NOMO-1 treated with DMSO at 0.1 percent for 48 hours (cell line): ENCODE results near the gene ITPRIP.

Source experiments
- DNase-seq: peaks from one replicate; lab custom pipeline; 2025; ENCODE audit not compliant: unreplicated experiment; lab: John Stamatoyannopoulos, UW

Gene ITPRIP

GRCh38 chr10:104337985-104338735 is at the start of gene ITPRIP:
Gene ITPRIP (minus strand): TSS chr10:104338465. CDS start chr10:104316051, 22,414 bp downstream.
- DNase-seq: peak; percentile 88

GRCh38 chr10:104387130-104387888 is 49.0 kb upstream of the ITPRIP start:
- no peak for DNase-seq

- DNase-seq: no peak
Observed at GRCh38 chr10:104380336-104380735, 42.1 kb upstream of the ITPRIP start.

GRCh38 chr10:104376784-104377300 is 38.6 kb upstream of the ITPRIP start:
- no peak for DNase-seq

GRCh38 chr10:104374591-104374990 is 36.3 kb upstream of the ITPRIP start:
- no peak for DNase-seq

GRCh38 chr10:104371753-104372152 is 33.5 kb upstream of the ITPRIP start:
- no peak for DNase-seq

- DNase-seq: no peak
Observed at GRCh38 chr10:104368381-104368780, 30.1 kb upstream of the ITPRIP start.

GRCh38 chr10:104367904-104368303 is 29.6 kb upstream of the ITPRIP start:
- DNase-seq: no peak

GRCh38 chr10:104359811-104360210 is 21.5 kb upstream of the ITPRIP start:
- peak; percentile 13 for DNase-seq

GRCh38 chr10:104353325-104354048 is 15.2 kb upstream of the ITPRIP start, which contains the start of gene CFAP58:
Gene CFAP58 (plus strand): TSS chr10:104353833. CDS start chr10:104353898, 65 bp downstream.
- peak; percentile 67 for DNase-seq

GRCh38 chr10:104351919-104352318 is 13.7 kb upstream of the ITPRIP start:
- peak; percentile 73 for DNase-seq

GRCh38 chr10:104351061-104351702 is 12.9 kb upstream of the ITPRIP start:
- peak; percentile 93 for DNase-seq

GRCh38 chr10:104350127-104350635 is 11.9 kb upstream of the ITPRIP start:
- peak; percentile 64 for DNase-seq

- peak; percentile 98 for DNase-seq
Observed at GRCh38 chr10:104349623-104350126, 11.4 kb upstream of the ITPRIP start.

GRCh38 chr10:104348601-104349000 is 10.3 kb upstream of the ITPRIP start:
- DNase-seq: no peak

- DNase-seq: no peak
Observed at GRCh38 chr10:104347295-104348045, 9.2 kb upstream of the ITPRIP start.

- DNase-seq: no peak
Observed at GRCh38 chr10:104345941-104346340, 7.7 kb upstream of the ITPRIP start.

GRCh38 chr10:104345515-104345914 is 7.2 kb upstream of the ITPRIP start:
- DNase-seq: no peak

GRCh38 chr10:104344219-104344618 is 6.0 kb upstream of the ITPRIP start:
- no peak for DNase-seq
